ENCODE measurements around the gene PPP1R14D.

Gene PPP1R14D

GRCh38 chr15:40787344-40787841, 41.1 kb downstream of the PPP1R14D start:
- peak in 1 of 3 donors; percentile 37 for DNase-seq (ENCODE audit: low read depth in 3 of 3, low spot score in 1 of 3)

- DNase-seq (ENCODE audit: low read depth in 3 of 3, low spot score in 1 of 3) = no peak
Measured at GRCh38 chr15:40785814-40786213, 42.7 kb downstream of the PPP1R14D start.

- DNase-seq (ENCODE audit: low read depth in 3 of 3, low spot score in 1 of 3) = no peak
Measured at GRCh38 chr15:40785164-40785563, 43.3 kb downstream of the PPP1R14D start.

- DNase-seq (ENCODE audit: low read depth in 3 of 3, low spot score in 1 of 3) = peak; percentile 57 to 74 (median 61)
Measured at GRCh38 chr15:40782609-40783227, 45.8 kb downstream of the PPP1R14D start.

- no peak for DNase-seq (ENCODE audit: low read depth in 3 of 3, low spot score in 1 of 3)
Measured at GRCh38 chr15:40776537-40777141, 51.9 kb downstream of the PPP1R14D start.

- DNase-seq (ENCODE audit: low read depth in 3 of 3, low spot score in 1 of 3) = no peak
Measured at GRCh38 chr15:40775740-40776536, 52.6 kb downstream of the PPP1R14D start.

GRCh38 chr15:40775007-40775406, 53.5 kb downstream of the PPP1R14D start:
- DNase-seq (ENCODE audit: low read depth in 3 of 3, low spot score in 1 of 3) = no peak

- DNase-seq (ENCODE audit: low read depth in 3 of 3, low spot score in 1 of 3) = no peak
Measured at GRCh38 chr15:40773902-40774301, 54.6 kb downstream of the PPP1R14D start.

- DNase-seq (ENCODE audit: low read depth in 3 of 3, low spot score in 1 of 3) = no peak
Measured at GRCh38 chr15:40773496-40773895, 55.0 kb downstream of the PPP1R14D start.

- no peak for DNase-seq (ENCODE audit: low read depth in 3 of 3, low spot score in 1 of 3)
Measured at GRCh38 chr15:40772014-40772413, 56.5 kb downstream of the PPP1R14D start.

- DNase-seq (ENCODE audit: low read depth in 3 of 3, low spot score in 1 of 3) = no peak
Measured at GRCh38 chr15:40771242-40771641, 57.3 kb downstream of the PPP1R14D start.

GRCh38 chr15:40770147-40770721, 58.3 kb downstream of the PPP1R14D start:
- DNase-seq (ENCODE audit: low read depth in 3 of 3, low spot score in 1 of 3) = no peak

GRCh38 chr15:40769274-40770146, 59.0 kb downstream of the PPP1R14D start, which contains the start of gene C15orf62:
C15orf62 (plus strand) TSS chr15:40769980; CDS start chr15:40770496, 516 bp downstream.
- DNase-seq (ENCODE audit: low read depth in 3 of 3, low spot score in 1 of 3) = peak in 1 of 3 donors; percentile 56

- DNase-seq (ENCODE audit: low read depth in 3 of 3, low spot score in 1 of 3) = no peak
Measured at GRCh38 chr15:40768521-40769273, 59.8 kb downstream of the PPP1R14D start.

- no peak for DNase-seq (ENCODE audit: low read depth in 3 of 3, low spot score in 1 of 3)
Measured at GRCh38 chr15:40767838-40768500, 60.5 kb downstream of the PPP1R14D start.

- no peak for DNase-seq (ENCODE audit: low read depth in 3 of 3, low spot score in 1 of 3)
Measured at GRCh38 chr15:40766906-40767837, 61.3 kb downstream of the PPP1R14D start.

GRCh38 chr15:40766194-40766815, 62.2 kb downstream of the PPP1R14D start:
- DNase-seq (ENCODE audit: low read depth in 3 of 3, low spot score in 1 of 3) = no peak

Data from stimulated activated CD4-positive, alpha-beta T cell treated with anti-CD3 and anti-CD28 coated beads, TNF-alpha, amount 100 ng/mL, for 1 hour (primary cell).